Endothelial cell (in vitro differentiated cells): Measurements from ENCODE around the gene A3GALT2. TPM values are rescaled to one million over a fixed set of nuclear protein-coding genes. Genes with fewer than 3 reads are reported as not detected.
"Not testable (repeated sequence)": the region's sequence is repeated elsewhere in the genome, so short reads cannot be mapped to it uniquely, and the experiment has no call there.

ENCODE experiments used
- DNase-seq: peaks from one replicate; pipeline ENCODE4 v3.0.0; 2021; ENCODE audit warnings: low spot score
- H3K27ac Mint-ChIP-seq: one replicate; pipeline ENCODE4 v1.8.0; 2021; ENCODE audit warnings: mixed read lengths, inconsistent platforms; ENCODE audit not compliant: unreplicated experiment
- H3K27me3 Mint-ChIP-seq: one replicate; pipeline ENCODE4 v1.8.0; 2021; ENCODE audit warnings: mild to moderate bottlenecking, moderate library complexity, mixed read lengths, inconsistent platforms; ENCODE audit not compliant: unreplicated experiment
- H3K36me3 Mint-ChIP-seq: one replicate; pipeline ENCODE4 v1.8.0; 2021; ENCODE audit warnings: mild to moderate bottlenecking, low read depth, mixed read lengths, inconsistent platforms; ENCODE audit not compliant: unreplicated experiment
- H3K4me1 Mint-ChIP-seq: one replicate; pipeline ENCODE4 v1.8.0; 2021; ENCODE audit warnings: mild to moderate bottlenecking, mixed read lengths, inconsistent platforms; ENCODE audit not compliant: unreplicated experiment
- H3K4me3 Mint-ChIP-seq: one replicate; pipeline ENCODE4 v1.8.0; 2021; ENCODE audit warnings: mild to moderate bottlenecking, mixed read lengths, inconsistent platforms; ENCODE audit not compliant: unreplicated experiment
- H3K9me3 Mint-ChIP-seq: one replicate; pipeline ENCODE4 v1.8.0; 2021; ENCODE audit warnings: mixed read lengths, inconsistent platforms; ENCODE audit not compliant: unreplicated experiment
- CTCF ChIP-seq: fragments of 200-600 bp; sonication (generic); IDR thresholded peaks from one replicate; pipeline ENCODE4 v1.5.0; 2021; ENCODE audit warnings: antibody characterized with exemption; ENCODE audit not compliant: unreplicated experiment
- total RNA-seq: library from RNA; stranded (reverse); fragmentation: NEBNext Ultra II Directional; extraction: Animal tissue kit (Norgen Biotek cat#: 25700); gene quantifications from one replicate; pipeline ENCODE4 v1.2.1, GENCODE V29; 2021; ENCODE audit not compliant: unreplicated experiment

A3GALT2 gene
- total RNA-seq, 1 donor from 2014 or later: not detected

- no peak for DNase-seq
- H3K9me3 Mint-ChIP-seq: no peaks in the 10 kb centered on the region
- H3K36me3 Mint-ChIP-seq: peaks cover 45% of the 10 kb centered on the region
- H3K4me1 Mint-ChIP-seq: no peaks in the 10 kb centered on the region
- no peak overlapping the region for H3K4me3 Mint-ChIP-seq
- peaks cover 1% of the 10 kb centered on the region for H3K27me3 Mint-ChIP-seq
- no peak for TF ChIP-seq CTCF
- no peak overlapping the region for H3K27ac Mint-ChIP-seq
These were observed 25.9 kb downstream of the A3GALT2 start for GRCh38 chr1:33295023-33295422.

GRCh38 chr1:33294071-33295010 is 26.6 kb downstream of the A3GALT2 start:
- H3K27me3 Mint-ChIP-seq: peaks cover 1% of the 10 kb centered on the region
- peak overlapping the region; percentile 34 for H3K27ac Mint-ChIP-seq
- DNase-seq: no peak
- H3K36me3 Mint-ChIP-seq: peaks cover 50% of the 10 kb centered on the region
- H3K4me3 Mint-ChIP-seq: peak overlapping the region; percentile 65
- no peak for TF ChIP-seq CTCF
- no peaks in the 10 kb centered on the region for H3K4me1 Mint-ChIP-seq
- no peaks in the 10 kb centered on the region for H3K9me3 Mint-ChIP-seq

GRCh38 chr1:33292726-33293340 is 28.1 kb downstream of the A3GALT2 start:
- peaks cover 10% of the 10 kb centered on the region for H3K4me1 Mint-ChIP-seq
- no peak overlapping the region for H3K4me3 Mint-ChIP-seq
- no peak for TF ChIP-seq CTCF
- peaks cover 1% of the 10 kb centered on the region for H3K27me3 Mint-ChIP-seq
- H3K36me3 Mint-ChIP-seq: peaks cover 49% of the 10 kb centered on the region
- no peaks in the 10 kb centered on the region for H3K9me3 Mint-ChIP-seq
- no peak overlapping the region for H3K27ac Mint-ChIP-seq
- no peak for DNase-seq

- H3K9me3 Mint-ChIP-seq, H3K4me3 Mint-ChIP-seq, H3K27me3 Mint-ChIP-seq, H3K27ac Mint-ChIP-seq, DNase-seq: not testable (repeated sequence)
- Mint-ChIP-seq H3K36me3 (peaks cover 40% of the 10 kb centered on the region), H3K4me1 (peaks cover 27% of the 10 kb centered on the region)
These were observed 30.3 kb downstream of the A3GALT2 start for GRCh38 chr1:33290615-33291014.

- no peak overlapping the region for H3K4me3 Mint-ChIP-seq
- no peaks in the 10 kb centered on the region for H3K27me3 Mint-ChIP-seq
- TF ChIP-seq CTCF: no peak
- peaks cover 27% of the 10 kb centered on the region for H3K4me1 Mint-ChIP-seq
- H3K36me3 Mint-ChIP-seq: peaks cover 40% of the 10 kb centered on the region
- no peaks in the 10 kb centered on the region for H3K9me3 Mint-ChIP-seq
- no peak for DNase-seq
- H3K27ac Mint-ChIP-seq: no peak overlapping the region
These were observed 31.1 kb downstream of the A3GALT2 start for GRCh38 chr1:33289858-33290154.
